ENCODE results near the gene POLK.

The POLK gene

DNA sequence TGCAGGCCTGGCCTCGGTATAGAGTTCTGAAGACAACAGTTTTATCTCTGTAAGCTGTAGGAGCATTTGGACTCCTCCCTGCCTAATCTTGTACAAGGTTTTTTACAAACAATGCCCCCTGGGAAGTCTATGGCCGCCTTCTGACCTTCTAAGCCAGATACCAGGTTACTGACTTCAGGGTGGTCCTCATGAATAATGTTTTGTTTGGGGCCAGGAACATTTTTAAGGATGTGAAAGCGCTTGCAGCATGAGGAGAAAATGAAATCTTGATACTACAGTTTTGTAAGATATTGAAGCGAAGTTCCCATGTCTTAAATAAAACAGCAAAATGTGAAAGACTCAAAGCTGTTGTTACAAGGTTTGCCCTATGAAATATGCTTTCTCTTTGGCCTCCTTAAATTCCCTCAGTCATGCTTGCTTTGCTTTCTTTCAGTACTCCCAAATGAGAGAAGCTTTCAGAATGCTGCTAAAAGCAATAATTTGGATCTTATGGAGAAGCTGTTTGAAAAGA is 104.7 kb downstream of the POLK start:
- Histone ChIP-seq H3K27ac (ENCODE audit: low read length) (no peak overlapping the region), H3K4me3 (ENCODE audit: low read length) (no peak overlapping the region), H3K36me3 (ENCODE audit: control insufficient read depth, insufficient read depth, low read length) (no peaks in the 10 kb centered on the region), H3K9me3 (ENCODE audit: control insufficient read depth, insufficient read depth, low read length) (no peaks in the 10 kb centered on the region), H3K4me1 (ENCODE audit: control insufficient read depth, insufficient read depth, low read length) (no peaks in the 10 kb centered on the region; the same call in 1 of the 2 replicates), H3K27me3 (ENCODE audit: control insufficient read depth, insufficient read depth, low read length) (no peaks in the 10 kb centered on the region)
- DNase-seq (ENCODE audit: low read depth, low spot score) = no peak
- no CpG with 5 or more reads among the region's 4 CpGs for WGBS (ENCODE audit: insufficient coverage, insufficient read length)

DNA sequence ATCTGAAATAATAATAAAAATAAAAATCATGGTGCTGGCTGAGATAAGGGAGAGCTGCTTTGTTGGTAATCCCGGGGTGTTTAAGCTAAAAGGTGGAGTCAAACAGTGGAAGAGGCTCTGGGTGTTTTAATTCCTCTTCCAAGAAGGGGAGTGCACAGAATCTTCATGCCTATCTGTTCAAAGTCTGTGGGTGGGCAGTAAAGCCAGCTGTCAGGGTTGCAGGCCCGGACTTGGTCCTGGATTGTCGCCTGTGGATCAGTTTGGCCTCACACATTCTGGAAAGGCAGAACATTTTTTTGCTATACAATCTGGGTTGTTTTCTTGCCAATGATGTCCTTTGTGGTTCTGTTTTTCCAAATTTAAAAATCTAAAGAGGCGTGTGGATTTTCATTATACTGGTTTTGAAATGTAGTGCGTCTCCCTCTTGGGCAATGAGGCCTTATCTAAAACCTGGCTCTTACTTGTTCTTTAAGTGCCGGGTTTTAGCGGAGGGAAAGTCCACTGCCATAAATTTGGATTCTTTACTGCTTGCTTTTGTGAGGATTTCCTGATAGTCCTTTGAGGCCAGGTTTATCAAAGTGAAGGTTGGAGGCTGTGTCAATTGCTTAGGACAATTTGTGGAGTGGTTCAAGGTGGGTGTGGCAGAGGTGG is 105.4 kb downstream of the POLK start:
- H3K9me3 ChIP-seq (ENCODE audit: control insufficient read depth, insufficient read depth, low read length) = no peaks in the 10 kb centered on the region
- no peaks in the 10 kb centered on the region for H3K36me3 ChIP-seq (ENCODE audit: control insufficient read depth, insufficient read depth, low read length)
- H3K27ac ChIP-seq (ENCODE audit: low read length) = no peak overlapping the region
- H3K4me1 ChIP-seq (ENCODE audit: control insufficient read depth, insufficient read depth, low read length) = no peaks in the 10 kb centered on the region
- DNase-seq (ENCODE audit: low read depth, low spot score) = no peak
- no CpG with 5 or more reads among the region's 7 CpGs for WGBS (ENCODE audit: insufficient coverage, insufficient read length)
- H3K27me3 ChIP-seq (ENCODE audit: control insufficient read depth, insufficient read depth, low read length) = no peaks in the 10 kb centered on the region
- H3K4me3 ChIP-seq (ENCODE audit: low read length) = no peak overlapping the region

DNA sequence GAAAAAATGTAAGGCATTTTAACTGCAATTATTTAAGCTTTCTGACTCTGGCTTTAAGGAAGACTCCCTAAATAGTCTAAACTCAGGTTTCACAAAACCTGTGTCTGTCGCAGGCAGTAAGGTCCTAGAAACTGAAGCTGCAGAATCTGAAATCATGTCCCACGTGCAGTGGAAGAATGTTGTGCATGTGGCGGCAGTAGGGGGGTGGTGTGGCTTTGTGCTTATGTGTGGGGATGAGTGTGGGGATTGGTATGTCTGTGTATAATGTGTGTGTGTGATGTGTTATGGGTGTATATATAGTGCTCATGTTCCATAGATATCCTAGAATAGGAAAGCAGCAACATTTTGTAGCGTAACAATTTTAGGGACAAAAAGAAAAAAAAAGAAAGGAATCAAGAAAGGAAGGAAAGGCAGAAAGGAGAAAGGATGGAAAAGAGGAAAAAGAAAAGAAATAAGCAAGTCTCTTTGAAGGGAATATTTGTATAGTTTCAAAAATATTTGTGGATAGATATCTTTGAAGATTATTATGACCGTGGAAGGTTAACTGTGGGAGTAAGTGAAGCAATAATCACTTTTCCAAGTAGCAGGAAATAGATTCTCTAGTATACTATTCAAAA is 106.2 kb downstream of the POLK start:
- H3K27ac ChIP-seq (ENCODE audit: low read length) = no peak overlapping the region
- no CpG with 5 or more reads among the region's 5 CpGs for WGBS (ENCODE audit: insufficient coverage, insufficient read length)

DNA sequence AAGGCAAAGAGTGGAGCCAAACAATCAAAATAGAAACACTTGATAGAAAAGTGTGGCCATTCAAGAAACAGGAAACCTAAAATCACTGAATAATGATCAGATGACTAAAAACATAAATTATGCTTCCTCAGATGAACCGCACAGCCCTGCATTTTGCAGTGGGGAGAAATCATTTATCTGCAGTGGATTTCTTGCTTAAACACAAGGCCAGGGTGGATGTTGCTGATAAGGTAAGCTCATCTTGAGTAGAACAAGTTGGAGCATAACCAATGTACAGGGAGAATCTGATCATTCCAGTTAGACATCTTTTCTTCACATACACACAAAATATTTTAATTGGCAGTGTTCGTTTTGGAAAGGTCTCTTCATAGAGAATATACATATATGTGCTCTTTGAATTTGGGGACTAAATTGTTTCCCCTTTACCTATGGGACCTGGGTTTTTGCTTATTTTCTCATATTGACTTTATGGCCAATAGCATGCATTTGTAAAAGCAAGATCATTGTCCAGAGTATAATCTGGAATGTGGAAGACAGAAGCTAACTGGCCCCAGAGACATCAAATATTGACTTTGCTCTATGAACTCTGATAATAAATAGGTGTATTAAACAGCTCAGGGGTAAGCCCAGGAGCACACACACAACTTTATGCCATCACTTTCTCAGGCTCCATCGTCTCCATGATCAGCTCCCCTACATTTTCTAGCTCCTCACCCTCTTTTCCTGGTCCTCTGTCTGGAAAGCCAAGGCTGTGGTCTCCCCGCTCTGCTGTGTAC is 108.7 kb downstream of the POLK start:
- H3K27ac ChIP-seq (ENCODE audit: low read length) = no peak overlapping the region
- H3K36me3 ChIP-seq (ENCODE audit: control insufficient read depth, insufficient read depth, low read length) = no peaks in the 10 kb centered on the region
- no peak for DNase-seq (ENCODE audit: low read depth, low spot score)
- no peaks in the 10 kb centered on the region for H3K9me3 ChIP-seq (ENCODE audit: control insufficient read depth, insufficient read depth, low read length)
- H3K4me1 ChIP-seq (ENCODE audit: control insufficient read depth, insufficient read depth, low read length) = no peaks in the 10 kb centered on the region
- H3K27me3 ChIP-seq (ENCODE audit: control insufficient read depth, insufficient read depth, low read length) = no peaks in the 10 kb centered on the region
- no CpG with 5 or more reads among the region's 4 CpGs for WGBS (ENCODE audit: insufficient coverage, insufficient read length)
- H3K4me3 ChIP-seq (ENCODE audit: low read length) = no peak overlapping the region

More for the DNA sequence above, 106.2 kb downstream of the POLK start:
- H3K4me1 ChIP-seq (ENCODE audit: control insufficient read depth, insufficient read depth, low read length) = no peaks in the 10 kb centered on the region
- H3K27me3 ChIP-seq (ENCODE audit: control insufficient read depth, insufficient read depth, low read length) = no peaks in the 10 kb centered on the region
- H3K36me3 ChIP-seq (ENCODE audit: control insufficient read depth, insufficient read depth, low read length) = no peaks in the 10 kb centered on the region
- no peaks in the 10 kb centered on the region for H3K9me3 ChIP-seq (ENCODE audit: control insufficient read depth, insufficient read depth, low read length)
- no peak overlapping the region for H3K4me3 ChIP-seq (ENCODE audit: low read length)
- no peak for DNase-seq (ENCODE audit: low read depth, low spot score)

DNA sequence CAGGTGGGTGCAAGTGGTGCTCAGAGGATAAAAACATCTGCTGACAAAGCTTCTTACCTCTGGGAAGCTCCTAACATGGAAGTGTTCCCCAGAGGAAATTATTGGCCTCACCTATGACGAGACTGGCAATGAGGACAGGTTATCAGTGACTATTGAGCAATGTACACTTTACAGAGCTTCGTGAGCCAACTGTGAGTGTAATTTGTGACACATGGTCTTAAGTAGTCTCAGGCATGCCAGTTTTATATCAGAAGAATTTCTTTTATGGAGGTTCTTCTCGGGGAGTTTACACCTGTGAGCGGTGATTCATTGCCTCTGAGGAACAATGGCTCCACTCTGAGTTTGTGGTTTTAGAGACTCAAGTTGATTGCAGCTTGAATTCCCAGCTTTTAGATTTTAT is 110.9 kb downstream of the POLK start:
- no peak overlapping the region for H3K27ac ChIP-seq (ENCODE audit: low read length)
- WGBS (ENCODE audit: insufficient coverage, insufficient read length) = no CpG with 5 or more reads among the region's 4 CpGs
- no peaks in the 10 kb centered on the region for H3K9me3 ChIP-seq (ENCODE audit: control insufficient read depth, insufficient read depth, low read length)

DNA sequence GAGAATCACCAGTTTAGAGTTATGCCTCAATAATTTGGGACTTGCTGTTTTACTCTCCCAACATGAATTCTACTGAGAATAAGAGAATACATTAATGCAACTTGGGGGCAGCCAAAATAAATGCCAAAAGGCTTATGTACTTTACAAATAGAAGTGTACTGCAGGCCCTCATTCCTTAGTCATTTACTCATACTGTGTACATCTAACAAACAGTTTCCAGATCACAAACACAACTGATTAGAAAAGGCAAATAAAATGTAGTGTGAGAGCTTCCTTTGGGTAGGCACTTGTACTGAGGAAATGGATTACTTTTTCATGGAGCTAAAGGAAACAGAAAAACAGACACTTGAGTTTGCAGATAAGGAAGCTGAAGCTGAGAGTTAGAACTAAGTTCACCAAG is 112.2 kb downstream of the POLK start:
- Histone ChIP-seq H3K9me3 (ENCODE audit: control insufficient read depth, insufficient read depth, low read length) (no peaks in the 10 kb centered on the region), H3K36me3 (ENCODE audit: control insufficient read depth, insufficient read depth, low read length) (no peaks in the 10 kb centered on the region), H3K4me3 (ENCODE audit: low read length) (no peak overlapping the region), H3K27ac (ENCODE audit: low read length) (no peak overlapping the region), H3K4me1 (ENCODE audit: control insufficient read depth, insufficient read depth, low read length) (no peaks in the 10 kb centered on the region), H3K27me3 (ENCODE audit: control insufficient read depth, insufficient read depth, low read length) (no peaks in the 10 kb centered on the region)
- no peak for DNase-seq (ENCODE audit: low read depth, low spot score)

More for the DNA sequence above, 110.9 kb downstream of the POLK start:
- Histone ChIP-seq H3K4me1 (ENCODE audit: control insufficient read depth, insufficient read depth, low read length) (no peaks in the 10 kb centered on the region), H3K36me3 (ENCODE audit: control insufficient read depth, insufficient read depth, low read length) (no peaks in the 10 kb centered on the region), H3K27me3 (ENCODE audit: control insufficient read depth, insufficient read depth, low read length) (no peaks in the 10 kb centered on the region), H3K4me3 (ENCODE audit: low read length) (no peak overlapping the region)
- DNase-seq (ENCODE audit: low read depth, low spot score) = no peak

DNA sequence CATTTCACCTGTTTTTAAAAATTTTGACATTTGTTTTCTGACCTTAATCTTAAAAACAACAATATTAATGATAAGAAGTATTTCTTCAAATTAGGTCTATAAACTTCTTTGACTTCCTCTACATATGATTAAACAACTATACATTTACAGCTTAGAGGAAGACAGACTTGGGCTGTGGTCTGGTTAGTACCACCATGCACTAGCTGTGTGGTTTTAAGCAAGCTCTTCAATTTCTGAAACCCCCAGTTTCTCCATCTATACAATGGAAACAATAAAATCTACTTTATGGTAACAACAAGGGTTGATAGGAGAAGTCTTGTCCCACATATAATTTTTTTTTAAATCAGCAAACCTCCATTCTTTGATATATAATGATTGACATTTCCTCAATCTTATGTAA is 115.3 kb downstream of the POLK start:
- no peaks in the 10 kb centered on the region for H3K9me3 ChIP-seq (ENCODE audit: control insufficient read depth, insufficient read depth, low read length)
- no peaks in the 10 kb centered on the region for H3K36me3 ChIP-seq (ENCODE audit: control insufficient read depth, insufficient read depth, low read length)
- no peak overlapping the region for H3K27ac ChIP-seq (ENCODE audit: low read length)
- no peak overlapping the region for H3K4me3 ChIP-seq (ENCODE audit: low read length)
- no peaks in the 10 kb centered on the region for H3K27me3 ChIP-seq (ENCODE audit: control insufficient read depth, insufficient read depth, low read length)
- no peak for DNase-seq (ENCODE audit: low read depth, low spot score)
- no peaks in the 10 kb centered on the region for H3K4me1 ChIP-seq (ENCODE audit: control insufficient read depth, insufficient read depth, low read length)

DNA sequence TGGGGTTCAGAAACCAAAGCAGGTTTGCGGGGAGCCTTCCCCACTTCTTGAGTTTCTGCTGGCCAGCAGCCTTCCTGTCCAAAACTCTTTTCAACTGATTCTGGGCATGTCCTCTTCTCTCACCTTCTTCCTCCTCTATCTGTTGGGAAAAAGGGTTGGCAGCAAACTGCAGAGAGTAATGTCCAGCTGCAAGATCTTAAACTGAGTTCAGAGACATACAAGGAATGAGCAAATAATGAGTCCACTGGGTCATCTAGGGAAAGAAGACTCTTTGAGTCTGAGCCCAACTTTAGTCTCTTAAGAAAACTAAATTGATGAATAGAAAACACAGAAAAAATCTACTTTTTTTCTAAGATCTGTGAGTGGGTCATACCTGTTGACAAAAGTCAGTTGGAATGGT is 116.1 kb downstream of the POLK start:
- Histone ChIP-seq H3K27ac (ENCODE audit: low read length) (no peak overlapping the region), H3K9me3 (ENCODE audit: control insufficient read depth, insufficient read depth, low read length) (no peaks in the 10 kb centered on the region), H3K4me3 (ENCODE audit: low read length) (no peak overlapping the region), H3K36me3 (ENCODE audit: control insufficient read depth, insufficient read depth, low read length) (no peaks in the 10 kb centered on the region), H3K27me3 (ENCODE audit: control insufficient read depth, insufficient read depth, low read length) (no peaks in the 10 kb centered on the region), H3K4me1 (ENCODE audit: control insufficient read depth, insufficient read depth, low read length) (no peaks in the 10 kb centered on the region)
- WGBS (ENCODE audit: insufficient coverage, insufficient read length) = no CpG with 5 or more reads among the region's 1 CpG
- no peak for DNase-seq (ENCODE audit: low read depth, low spot score)

DNA sequence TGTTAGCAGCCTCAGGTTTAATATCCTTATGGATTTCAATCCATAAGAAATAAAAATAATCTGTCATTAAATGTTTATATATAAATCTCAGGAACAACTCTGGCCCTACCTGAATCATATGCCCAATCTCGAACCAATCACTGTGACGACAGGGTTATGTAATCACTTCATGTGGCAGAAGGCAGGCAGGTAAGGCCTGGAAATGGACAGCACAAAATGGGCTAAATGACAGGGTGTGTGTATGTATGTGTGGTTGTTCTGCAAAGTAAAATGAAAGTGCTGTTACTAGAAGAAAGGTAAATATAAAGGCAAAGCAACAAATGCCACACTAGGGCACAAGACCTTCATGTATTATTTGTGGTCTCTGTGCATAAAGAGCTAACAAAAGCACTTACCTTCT is 119.2 kb downstream of the POLK start:
- no CpG with 5 or more reads among the region's 2 CpGs for WGBS (ENCODE audit: insufficient coverage, insufficient read length)

DNA sequence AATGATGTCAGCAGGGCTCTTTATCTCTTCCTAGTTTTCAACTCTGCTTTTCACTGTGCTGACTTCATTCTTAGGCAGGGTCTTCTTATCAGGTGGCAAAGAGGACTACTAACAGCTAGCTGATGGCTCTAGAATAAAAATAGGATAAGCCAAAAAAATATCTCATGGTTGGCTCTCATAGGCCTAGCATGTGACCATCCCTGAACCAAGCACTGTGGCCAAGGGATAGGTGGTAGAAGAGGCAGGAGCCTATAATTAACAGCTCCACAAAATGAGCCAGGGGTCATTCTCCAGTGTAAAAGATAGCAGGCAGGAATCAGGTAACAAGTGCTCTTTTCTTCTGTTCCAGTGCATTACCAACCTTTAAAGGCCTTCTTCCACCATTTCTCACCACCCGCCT is 120.6 kb downstream of the POLK start:
- no peak for DNase-seq (ENCODE audit: low read depth, low spot score)
- H3K9me3 ChIP-seq (ENCODE audit: control insufficient read depth, insufficient read depth, low read length) = no peaks in the 10 kb centered on the region
- H3K4me3 ChIP-seq (ENCODE audit: low read length) = no peak overlapping the region
- no peaks in the 10 kb centered on the region; the same call in 1 of the 2 replicates for H3K27me3 ChIP-seq (ENCODE audit: control insufficient read depth, insufficient read depth, low read length)
- no peak overlapping the region for H3K27ac ChIP-seq (ENCODE audit: low read length)
- WGBS (ENCODE audit: insufficient coverage, insufficient read length) = no CpG with 5 or more reads among the region's 1 CpG
- no peaks in the 10 kb centered on the region for H3K4me1 ChIP-seq (ENCODE audit: control insufficient read depth, insufficient read depth, low read length)
- H3K36me3 ChIP-seq (ENCODE audit: control insufficient read depth, insufficient read depth, low read length) = no peaks in the 10 kb centered on the region

More for the DNA sequence above, 119.2 kb downstream of the POLK start:
- Histone ChIP-seq H3K4me3 (ENCODE audit: low read length) (no peak overlapping the region), H3K4me1 (ENCODE audit: control insufficient read depth, insufficient read depth, low read length) (no peaks in the 10 kb centered on the region), H3K9me3 (ENCODE audit: control insufficient read depth, insufficient read depth, low read length) (no peaks in the 10 kb centered on the region), H3K27me3 (ENCODE audit: control insufficient read depth, insufficient read depth, low read length) (no peaks in the 10 kb centered on the region), H3K27ac (ENCODE audit: low read length) (no peak overlapping the region), H3K36me3 (ENCODE audit: control insufficient read depth, insufficient read depth, low read length) (no peaks in the 10 kb centered on the region)
- DNase-seq (ENCODE audit: low read depth, low spot score) = no peak
